Motor neuron (in vitro differentiated cells): ENCODE results near the gene ACSL6. TPM values are rescaled to one million over a fixed set of nuclear protein-coding genes. Genes with fewer than 3 reads are reported as not detected.

ENCODE experiments used
- ATAC-seq, 8 experiments: fragments of 200-7000 bp; cut with Tn5 transposase; replicated peaks in 6 of 8; 2 replicates each; pipeline ENCODE4 v1.8.0; 2021; ENCODE audit warnings: mild to moderate bottlenecking in 8 of 8, moderate library complexity in 8 of 8
- H3K27ac ChIP-seq, 2 donors: fragments of 250-450 bp; sonication (Bioruptor Pico); 2 replicates each; pipeline ENCODE4 v1.9.0; 2021; ENCODE audit warnings: antibody characterized with exemption in 2 of 2, mild to moderate bottlenecking in 2 of 2, moderate library complexity in 1 of 2
- H3K4me1 ChIP-seq, 2 donors: fragments of 250-450 bp; sonication (Bioruptor Pico); replicated peaks in 1 of 2; 2 replicates each; pipeline ENCODE4 v1.6.1; 2021; ENCODE audit warnings: antibody characterized with exemption in 2 of 2, mild to moderate bottlenecking in 2 of 2, moderate library complexity in 1 of 2
- H3K4me3 ChIP-seq, 5 donors: fragments of 250-450 bp; sonication (Bioruptor Pico); 2 replicates each; pipeline ENCODE4 v1.9.0; 2021; ENCODE audit warnings: antibody characterized with exemption in 5 of 5, mild to moderate bottlenecking in 5 of 5, moderate library complexity in 4 of 5
- WGBS, 10 experiments: fragments of 450-650 bp; shearing (Covaris generic); methylation state at CpG; one replicate each; pipeline ENCODE4 v1.0.0; 2022; 5-methylcytosine and 5-hydroxymethylcytosine counted together
- in situ Hi-C, 9 experiments: fragments of 400-800 bp; cut with MboI; loops; one replicate each; pipeline ENCODE4 v1.15.0; 2021; ENCODE audit warnings: low sequenced_read_pairs in 9 of 9, low pct_unique_long_range_greater_than_20kb in 2 of 9; ENCODE audit not compliant: unreplicated experiment in 9 of 9
- total RNA-seq, 8 experiments: library from RNA; unstranded; fragments of 300-600 nt; gene quantifications; 2 replicates each; pipeline versions ENCODE4 v1.2.3 to v1.2.4, GENCODE V29; 2022

Gene ACSL6
- total RNA-seq, 8 experiments from 2014 or later, result 0.31 to 20.5 (median 8.7) TPM

GRCh38 chr5:131950706-131951105 is 60.8 kb downstream of the ACSL6 start:
- no peak for ATAC-seq
- H3K27ac ChIP-seq, result no peak overlapping the region
- WGBS, 10 experiments, result 67 to 100% (median 88%) methylated on average over 1 of the region's 1 CpG; no CpG with 5 or more reads in 5 of the 10 experiments
- in situ Hi-C loops, result no loop called here
- no peak overlapping the region for H3K4me3 ChIP-seq
- H3K4me1 ChIP-seq, result no peaks in the 10 kb centered on the region

GRCh38 chr5:131947445-131947844 is 64.0 kb downstream of the ACSL6 start:
- 0 to 85% (median 33%) methylated on average over 1 to 2 of the region's 2 CpGs; no CpG with 5 or more reads in 3 of the 10 experiments for WGBS, 10 experiments
- H3K27ac ChIP-seq, result no peak overlapping the region
- in situ Hi-C loops, result no loop called here
- H3K4me3 ChIP-seq, result no peak overlapping the region
- no peak for ATAC-seq
- no peaks in the 10 kb centered on the region for H3K4me1 ChIP-seq

GRCh38 chr5:131945551-131946168 is 65.8 kb downstream of the ACSL6 start, which contains the start of gene MEIKIN:
Gene MEIKIN (minus strand): TSS chr5:131945663. CDS start chr5:131945505, 158 bp downstream.
- peak in 3 of 8 experiments; percentile 74 to 99 (median 96) for ATAC-seq
- 36 to 97% (median 93%) methylated on average over 3 to 9 of the region's 24 CpGs; no CpG with 5 or more reads in 5 of the 10 experiments for WGBS, 10 experiments
- Histone ChIP-seq H3K4me1 (no peaks in the 10 kb centered on the region), H3K4me3 (no peak within 1 kb of the TSS), H3K27ac (no peak within 1 kb of the TSS)
- in situ Hi-C loops, result no loop called here

- no peak for ATAC-seq
- Histone ChIP-seq H3K4me3 (no peak overlapping the region), H3K4me1 (no peaks in the 10 kb centered on the region), H3K27ac (no peak overlapping the region)
- in situ Hi-C loops, result no loop called here
- 64 to 100% (median 95%) methylated on average over 1 to 19 of the region's 37 CpGs; no CpG with 5 or more reads in 1 of the 10 experiments for WGBS, 10 experiments
These were observed 66.5 kb downstream of the ACSL6 start for GRCh38 chr5:131944702-131945550.

GRCh38 chr5:131943916-131944315 is 67.5 kb downstream of the ACSL6 start:
- peak in 1 of 8 experiments; percentile 49 for ATAC-seq
- Histone ChIP-seq H3K4me1 (no peaks in the 10 kb centered on the region), H3K4me3 (no peak overlapping the region), H3K27ac (no peak overlapping the region)
- 80 to 100% (median 93%) methylated on average over 1 to 2 of the region's 2 CpGs; no CpG with 5 or more reads in 7 of the 10 experiments for WGBS, 10 experiments
- in situ Hi-C loops, result no loop called here

- in situ Hi-C loops, result no loop called here
- Histone ChIP-seq H3K27ac (no peak overlapping the region), H3K4me1 (no peaks in the 10 kb centered on the region), H3K4me3 (no peak overlapping the region)
- no peak for ATAC-seq
These were observed 69.4 kb downstream of the ACSL6 start for GRCh38 chr5:131942016-131942415.

- no peaks in the 10 kb centered on the region for H3K4me1 ChIP-seq
- H3K27ac ChIP-seq, result no peak overlapping the region
- no peak for ATAC-seq
- no peak overlapping the region for H3K4me3 ChIP-seq
- 19 to 100% (median 67%) methylated on average over 1 to 3 of the region's 3 CpGs for WGBS, 10 experiments
- in situ Hi-C loops, result no loop called here
These were observed 71.6 kb downstream of the ACSL6 start for GRCh38 chr5:131939690-131940345.

- in situ Hi-C loops, result no loop called here
- 0 to 40% (median 8%) methylated on average over 1 to 2 of the region's 2 CpGs; no CpG with 5 or more reads in 3 of the 10 experiments for WGBS, 10 experiments
- no peak overlapping the region for H3K4me3 ChIP-seq
- no peak overlapping the region for H3K27ac ChIP-seq
- ATAC-seq, result peak in 1 of 8 experiments; percentile 32
- no peaks in the 10 kb centered on the region for H3K4me1 ChIP-seq
These were observed 79.2 kb downstream of the ACSL6 start for GRCh38 chr5:131932235-131932634.

- in situ Hi-C loops, result no loop called here
- Histone ChIP-seq H3K4me1 (no peaks in the 10 kb centered on the region), H3K27ac (no peak overlapping the region), H3K4me3 (no peak overlapping the region)
- ATAC-seq, result no peak
These were observed 82.5 kb downstream of the ACSL6 start for GRCh38 chr5:131928957-131929356.

GRCh38 chr5:131926168-131926567 is 85.3 kb downstream of the ACSL6 start:
- no peak overlapping the region for H3K27ac ChIP-seq
- 22 to 97% (median 78%) methylated on average over 2 to 3 of the region's 3 CpGs for WGBS, 10 experiments
- no peak overlapping the region for H3K4me3 ChIP-seq
- in situ Hi-C loops, result no loop called here
- ATAC-seq, result no peak
- no peaks in the 10 kb centered on the region for H3K4me1 ChIP-seq

- ATAC-seq, result no peak
- Histone ChIP-seq H3K4me3 (no peak overlapping the region), H3K27ac (no peak overlapping the region), H3K4me1 (no peaks in the 10 kb centered on the region)
- WGBS, 10 experiments, result 0 to 64% (median 40%) methylated on average over 1 to 2 of the region's 2 CpGs
- in situ Hi-C loops, result no loop called here
These were observed 95.0 kb downstream of the ACSL6 start for GRCh38 chr5:131916481-131916880.

- Histone ChIP-seq H3K27ac (no peak overlapping the region), H3K4me3 (no peak overlapping the region), H3K4me1 (no peaks in the 10 kb centered on the region)
- no peak for ATAC-seq
- in situ Hi-C loops, result no loop called here
These were observed 97.0 kb downstream of the ACSL6 start for GRCh38 chr5:131914472-131914871.

- H3K4me3 ChIP-seq, result no peak overlapping the region
- 0 to 54% (median 40%) methylated on average over 1 to 3 of the region's 3 CpGs; no CpG with 5 or more reads in 5 of the 10 experiments for WGBS, 10 experiments
- no peak overlapping the region for H3K27ac ChIP-seq
- ATAC-seq, result peak in 2 of 8 experiments; percentile 56
- in situ Hi-C loops, result no loop called here
- H3K4me1 ChIP-seq, result no peaks in the 10 kb centered on the region
These were observed 97.9 kb downstream of the ACSL6 start for GRCh38 chr5:131913603-131914002.
